ENCODE measurements around the gene MAX. TPM values are rescaled to one million over a fixed set of nuclear protein-coding genes. Genes with fewer than 3 reads are reported as not detected.

Gene MAX
- total RNA-seq, 1 donor from 2014 or later = 69.3 TPM

DNA sequence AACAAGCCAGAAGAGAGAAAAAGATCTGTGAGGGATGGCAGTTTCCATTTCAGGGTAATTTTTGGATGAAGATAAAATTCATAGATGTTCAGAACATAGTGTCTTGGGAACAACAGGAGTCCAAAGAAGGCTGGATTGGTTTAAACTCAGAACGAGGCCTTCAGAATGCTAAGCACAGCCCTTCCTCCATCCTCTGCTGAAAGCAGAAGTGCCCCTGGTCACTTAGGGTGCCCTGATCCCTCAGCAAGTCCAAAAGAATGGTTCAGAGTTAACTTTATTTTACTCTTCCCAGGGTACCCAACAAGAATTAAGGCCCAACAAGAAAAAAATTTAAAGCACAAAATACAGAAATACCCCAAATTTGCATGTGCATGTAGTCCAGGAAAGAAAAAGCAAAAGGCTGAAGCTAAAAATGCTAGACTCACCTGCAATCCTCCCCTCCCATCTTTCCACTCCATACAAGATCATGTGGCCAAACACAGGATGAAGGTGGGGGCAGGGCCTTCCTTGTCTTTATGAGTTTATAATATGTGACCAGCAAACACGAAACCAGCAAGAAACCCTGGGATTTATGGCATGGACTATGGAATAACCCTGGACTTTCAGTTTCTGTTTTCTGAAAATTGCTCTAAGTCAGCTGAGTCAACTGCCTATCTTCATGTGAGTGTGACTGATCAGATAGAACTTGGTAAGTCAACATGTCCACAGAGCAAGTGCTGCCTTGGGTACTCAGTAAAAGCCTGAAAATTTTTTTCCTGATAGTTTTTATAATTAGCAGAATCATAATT is 21.2 kb downstream of the MAX start:
- Mint-ChIP-seq H3K36me3 (ENCODE audit: low read depth) (peaks cover 18% of the 10 kb centered on the region), H3K4me1 (no peaks in the 10 kb centered on the region), H3K9me3 (no peaks in the 10 kb centered on the region), H3K4me3 (no peak overlapping the region), H3K27ac (ENCODE audit: unreplicated experiment) (no peak overlapping the region), H3K27me3 (ENCODE audit: low read depth) (no peaks in the 10 kb centered on the region)
- DNase-seq (ENCODE audit: low read depth, low spot score) = no peak
- TF ChIP-seq, protein P1, sequence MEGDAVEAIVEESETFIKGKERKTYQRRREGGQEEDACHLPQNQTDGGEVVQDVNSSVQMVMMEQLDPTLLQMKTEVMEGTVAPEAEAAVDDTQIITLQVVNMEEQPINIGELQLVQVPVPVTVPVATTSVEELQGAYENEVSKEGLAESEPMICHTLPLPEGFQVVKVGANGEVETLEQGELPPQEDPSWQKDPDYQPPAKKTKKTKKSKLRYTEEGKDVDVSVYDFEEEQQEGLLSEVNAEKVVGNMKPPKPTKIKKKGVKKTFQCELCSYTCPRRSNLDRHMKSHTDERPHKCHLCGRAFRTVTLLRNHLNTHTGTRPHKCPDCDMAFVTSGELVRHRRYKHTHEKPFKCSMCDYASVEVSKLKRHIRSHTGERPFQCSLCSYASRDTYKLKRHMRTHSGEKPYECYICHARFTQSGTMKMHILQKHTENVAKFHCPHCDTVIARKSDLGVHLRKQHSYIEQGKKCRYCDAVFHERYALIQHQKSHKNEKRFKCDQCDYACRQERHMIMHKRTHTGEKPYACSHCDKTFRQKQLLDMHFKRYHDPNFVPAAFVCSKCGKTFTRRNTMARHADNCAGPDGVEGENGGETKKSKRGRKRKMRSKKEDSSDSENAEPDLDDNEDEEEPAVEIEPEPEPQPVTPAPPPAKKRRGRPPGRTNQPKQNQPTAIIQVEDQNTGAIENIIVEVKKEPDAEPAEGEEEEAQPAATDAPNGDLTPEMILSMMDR (conservative IDR thresholded peaks at IDR 0.05) = no peak

DNA sequence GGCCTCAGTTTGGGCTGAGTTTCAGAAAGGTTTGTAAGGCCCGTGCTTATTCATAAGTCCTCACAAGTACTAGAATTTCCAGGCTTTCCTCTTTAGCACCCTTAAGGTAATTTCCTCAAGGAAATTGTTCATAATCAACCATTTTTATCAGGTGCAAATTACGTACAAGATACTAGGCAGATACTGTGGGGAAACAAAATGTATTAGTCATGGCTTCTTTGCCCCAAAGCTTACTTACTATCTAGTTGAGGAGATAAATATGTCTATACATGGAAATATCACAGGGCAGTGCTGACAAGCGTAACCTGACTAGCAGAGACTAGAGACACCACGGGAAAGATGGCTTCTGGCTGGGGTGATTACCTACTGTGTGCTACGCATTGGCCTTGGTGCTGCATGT is 22.5 kb downstream of the MAX start:
- H3K36me3 Mint-ChIP-seq (ENCODE audit: low read depth) = peaks cover 9% of the 10 kb centered on the region
- TF ChIP-seq, protein P1 (conservative IDR thresholded peaks at IDR 0.05) = no peak
- H3K27me3 Mint-ChIP-seq (ENCODE audit: low read depth) = no peaks in the 10 kb centered on the region
- no peak for DNase-seq (ENCODE audit: low read depth, low spot score)
- no peak overlapping the region for H3K27ac Mint-ChIP-seq (ENCODE audit: unreplicated experiment)
- H3K4me1 Mint-ChIP-seq = no peaks in the 10 kb centered on the region
- no peak overlapping the region for H3K4me3 Mint-ChIP-seq
- no peaks in the 10 kb centered on the region for H3K9me3 Mint-ChIP-seq

DNA sequence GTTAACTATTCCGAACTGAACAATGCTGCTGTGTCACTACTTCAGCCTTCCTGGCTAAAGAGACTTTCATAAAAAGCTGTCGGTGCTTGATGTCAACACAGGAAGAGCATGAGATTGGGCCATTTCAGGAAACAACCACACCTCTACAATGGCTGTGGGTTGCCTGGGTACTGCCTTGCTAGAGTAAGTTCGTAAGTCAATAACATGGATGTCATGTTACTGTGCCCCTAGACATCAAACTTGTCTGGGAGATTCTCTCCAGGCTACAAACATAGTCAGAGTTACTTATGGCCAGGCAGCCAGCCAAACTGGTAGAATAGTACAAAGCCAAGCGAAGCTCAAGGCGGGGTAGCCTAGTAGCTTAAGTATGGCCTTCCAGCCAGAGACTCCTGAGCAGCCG is 23.1 kb downstream of the MAX start:
- Mint-ChIP-seq H3K27ac (ENCODE audit: unreplicated experiment) (no peak overlapping the region), H3K27me3 (ENCODE audit: low read depth) (no peaks in the 10 kb centered on the region), H3K9me3 (no peaks in the 10 kb centered on the region), H3K4me1 (no peaks in the 10 kb centered on the region), H3K36me3 (ENCODE audit: low read depth) (peaks cover 6% of the 10 kb centered on the region), H3K4me3 (no peak overlapping the region)
- DNase-seq (ENCODE audit: low read depth, low spot score) = no peak
- TF ChIP-seq, protein P1 (conservative IDR thresholded peaks at IDR 0.05) = no peak

DNA sequence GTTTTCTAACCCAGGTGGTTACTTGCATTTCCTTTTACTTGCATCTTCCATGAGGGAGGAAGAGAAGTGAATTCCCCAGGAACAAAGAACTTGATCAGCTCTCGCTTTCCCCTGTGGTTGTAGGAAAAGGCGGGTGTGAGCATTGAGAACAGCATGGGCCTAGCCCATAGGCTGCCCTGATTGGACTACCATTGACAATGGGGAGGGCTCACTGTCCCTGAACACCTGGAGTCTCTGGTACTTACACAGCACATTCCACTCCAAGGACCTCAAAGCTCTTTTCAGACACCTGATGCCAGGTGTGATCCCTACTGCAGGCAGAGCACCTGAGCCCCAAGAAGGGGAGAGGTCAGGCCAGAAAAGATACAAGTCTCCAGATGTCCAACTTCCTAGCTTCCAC is 25.0 kb downstream of the MAX start:
- TF ChIP-seq, protein P1 (conservative IDR thresholded peaks at IDR 0.05) = no peak
- DNase-seq (ENCODE audit: low read depth, low spot score) = no peak
- Mint-ChIP-seq H3K27me3 (ENCODE audit: low read depth) (no peaks in the 10 kb centered on the region), H3K4me3 (no peak overlapping the region), H3K4me1 (no peaks in the 10 kb centered on the region), H3K36me3 (ENCODE audit: low read depth) (peaks cover 6% of the 10 kb centered on the region), H3K9me3 (no peaks in the 10 kb centered on the region), H3K27ac (ENCODE audit: unreplicated experiment) (no peak overlapping the region)

DNA sequence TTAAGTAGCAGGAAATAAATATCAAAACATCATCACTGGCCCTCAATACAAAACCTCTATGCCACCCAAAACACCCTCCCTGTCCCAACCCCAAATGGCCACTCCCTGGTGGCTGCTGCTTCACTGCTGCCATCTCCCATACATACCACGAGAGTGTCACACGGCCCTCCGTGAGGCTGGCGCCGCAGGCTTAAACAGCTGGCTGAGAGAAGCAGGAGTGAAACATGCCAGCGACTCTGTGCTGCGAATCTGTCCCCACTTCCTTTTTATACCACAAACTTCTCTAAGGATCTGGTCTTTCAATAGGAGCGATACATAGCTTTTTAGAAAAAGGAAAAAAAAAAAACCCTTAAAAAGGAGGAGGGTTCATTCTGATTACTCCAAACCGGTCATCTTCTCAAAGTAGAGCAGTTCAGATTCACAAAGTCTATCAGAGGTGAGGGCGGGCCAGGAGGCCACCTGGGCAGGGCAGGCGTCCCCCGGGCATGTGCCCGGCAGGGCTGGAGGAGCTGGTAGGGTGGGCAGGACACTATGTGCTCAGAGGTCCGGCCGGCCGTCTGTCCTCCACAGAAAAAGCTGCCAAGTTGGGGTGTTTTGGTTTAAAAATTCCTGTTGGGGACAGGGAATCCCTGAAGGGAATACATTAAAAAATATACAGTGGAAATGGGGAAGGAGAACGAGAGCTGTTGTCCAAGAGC is 26.5 kb downstream of the MAX start:
- no peak overlapping the region for H3K27ac Mint-ChIP-seq (ENCODE audit: unreplicated experiment)
- TF ChIP-seq, protein P1 (conservative IDR thresholded peaks at IDR 0.05) = no peak
- no peaks in the 10 kb centered on the region for H3K9me3 Mint-ChIP-seq
- no peak overlapping the region for H3K4me3 Mint-ChIP-seq
- no peak for DNase-seq (ENCODE audit: low read depth, low spot score)
- no peaks in the 10 kb centered on the region for H3K4me1 Mint-ChIP-seq
- H3K27me3 Mint-ChIP-seq (ENCODE audit: low read depth) = no peaks in the 10 kb centered on the region
- peaks cover 6% of the 10 kb centered on the region for H3K36me3 Mint-ChIP-seq (ENCODE audit: low read depth)

Data from neural crest cell (in vitro differentiated cells).